ENCODE measurements around the gene RSPO4. TPM values are rescaled to one million over a fixed set of nuclear protein-coding genes. Genes with fewer than 3 reads are reported as not detected.

Gene RSPO4
- total RNA-seq, 3 donors from 2014 or later = 0.10 to 0.22 TPM; not detected in 1

DNA sequence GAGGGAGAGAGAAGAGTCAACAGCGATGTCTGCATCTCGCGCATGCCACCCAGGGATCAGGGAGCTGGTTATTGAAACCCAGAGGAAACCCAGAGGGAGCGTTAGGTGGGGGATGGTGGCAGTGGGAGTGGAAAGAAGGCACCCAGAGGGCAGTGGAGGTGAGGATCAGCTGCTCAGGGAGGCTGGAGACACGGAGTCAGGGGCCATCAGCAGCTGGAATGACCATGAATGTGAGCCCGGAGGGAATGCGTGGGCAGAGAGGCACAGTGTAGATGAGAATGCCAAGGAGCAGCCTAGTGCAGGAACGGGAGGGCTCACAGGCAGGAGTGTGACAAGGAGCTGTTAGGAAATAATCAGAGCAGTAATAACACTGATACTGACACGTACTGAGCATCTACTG is 36.2 kb downstream of the RSPO4 start:
- Histone ChIP-seq H3K4me1 (ENCODE audit: low read depth) (no peaks in the 10 kb centered on the region), H3K9me3 (no peaks in the 10 kb centered on the region), H3K4me3 (no peak overlapping the region), H3K36me3 (ENCODE audit: low read depth) (no peaks in the 10 kb centered on the region)
- intact Hi-C loops (cut with DNase I, micrococcal nuclease) = no loop called here
- no peak for ATAC-seq
- DNase-seq = no peak
- TF ChIP-seq, protein P1, sequence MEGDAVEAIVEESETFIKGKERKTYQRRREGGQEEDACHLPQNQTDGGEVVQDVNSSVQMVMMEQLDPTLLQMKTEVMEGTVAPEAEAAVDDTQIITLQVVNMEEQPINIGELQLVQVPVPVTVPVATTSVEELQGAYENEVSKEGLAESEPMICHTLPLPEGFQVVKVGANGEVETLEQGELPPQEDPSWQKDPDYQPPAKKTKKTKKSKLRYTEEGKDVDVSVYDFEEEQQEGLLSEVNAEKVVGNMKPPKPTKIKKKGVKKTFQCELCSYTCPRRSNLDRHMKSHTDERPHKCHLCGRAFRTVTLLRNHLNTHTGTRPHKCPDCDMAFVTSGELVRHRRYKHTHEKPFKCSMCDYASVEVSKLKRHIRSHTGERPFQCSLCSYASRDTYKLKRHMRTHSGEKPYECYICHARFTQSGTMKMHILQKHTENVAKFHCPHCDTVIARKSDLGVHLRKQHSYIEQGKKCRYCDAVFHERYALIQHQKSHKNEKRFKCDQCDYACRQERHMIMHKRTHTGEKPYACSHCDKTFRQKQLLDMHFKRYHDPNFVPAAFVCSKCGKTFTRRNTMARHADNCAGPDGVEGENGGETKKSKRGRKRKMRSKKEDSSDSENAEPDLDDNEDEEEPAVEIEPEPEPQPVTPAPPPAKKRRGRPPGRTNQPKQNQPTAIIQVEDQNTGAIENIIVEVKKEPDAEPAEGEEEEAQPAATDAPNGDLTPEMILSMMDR (IDR thresholded peaks at IDR 0.05) = no peak

DNA sequence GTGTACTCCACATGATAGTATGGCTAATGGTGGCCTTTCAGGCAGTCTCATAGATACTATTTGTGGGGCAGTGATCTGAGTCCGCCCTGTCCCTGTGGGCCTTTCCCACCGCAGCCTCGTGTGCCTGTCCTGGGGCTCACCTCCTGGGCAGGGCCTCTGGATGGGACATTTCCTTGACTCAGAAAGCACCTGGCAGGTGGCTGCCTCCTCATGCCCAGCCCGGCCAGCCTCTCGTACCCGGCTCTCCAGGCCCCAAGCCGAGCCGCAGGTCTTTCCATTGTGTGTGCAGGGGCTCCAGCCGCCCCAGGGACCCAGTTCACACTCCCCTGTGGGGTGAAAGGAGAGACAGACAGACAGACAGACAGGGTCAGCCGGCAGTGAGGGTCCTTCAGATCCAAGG is 38.3 kb downstream of the RSPO4 start:
- DNase-seq (no peak), ATAC-seq (no peak)
- intact Hi-C loops (cut with DNase I, micrococcal nuclease) = no loop called here
- H3K36me3 ChIP-seq (ENCODE audit: low read depth) = no peaks in the 10 kb centered on the region
- TF ChIP-seq, protein P1 (IDR thresholded peaks at IDR 0.05) = no peak
- H3K9me3 ChIP-seq = no peaks in the 10 kb centered on the region
- no peak overlapping the region for H3K4me3 ChIP-seq
- H3K4me1 ChIP-seq (ENCODE audit: low read depth) = no peaks in the 10 kb centered on the region

DNA sequence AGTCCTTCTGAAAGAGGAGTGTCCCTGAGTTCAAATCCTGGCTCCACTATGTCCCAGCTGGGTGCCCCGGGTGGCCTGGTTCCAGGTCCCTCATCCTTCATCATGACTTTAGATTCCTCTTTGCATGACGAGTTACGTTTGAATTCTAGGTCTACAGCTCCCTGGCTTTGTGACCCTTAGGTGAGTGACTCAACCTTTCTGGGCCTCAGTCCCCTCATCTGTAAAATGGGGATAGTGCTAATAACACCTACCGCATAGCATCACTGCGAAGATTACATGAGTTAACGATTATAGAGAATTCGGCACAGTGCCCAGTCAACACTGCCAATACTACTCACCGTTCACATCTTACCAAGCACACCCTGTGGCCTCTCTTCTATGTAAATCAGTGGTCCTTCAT is 39.4 kb downstream of the RSPO4 start:
- intact Hi-C loops (cut with DNase I, micrococcal nuclease) = no loop called here
- Histone ChIP-seq H3K4me3 (no peak overlapping the region), H3K4me1 (ENCODE audit: low read depth) (no peaks in the 10 kb centered on the region), H3K9me3 (no peaks in the 10 kb centered on the region), H3K36me3 (ENCODE audit: low read depth) (no peaks in the 10 kb centered on the region)
- no peak for DNase-seq
- TF ChIP-seq, protein P1 (IDR thresholded peaks at IDR 0.05) = no peak
- no peak for ATAC-seq

DNA sequence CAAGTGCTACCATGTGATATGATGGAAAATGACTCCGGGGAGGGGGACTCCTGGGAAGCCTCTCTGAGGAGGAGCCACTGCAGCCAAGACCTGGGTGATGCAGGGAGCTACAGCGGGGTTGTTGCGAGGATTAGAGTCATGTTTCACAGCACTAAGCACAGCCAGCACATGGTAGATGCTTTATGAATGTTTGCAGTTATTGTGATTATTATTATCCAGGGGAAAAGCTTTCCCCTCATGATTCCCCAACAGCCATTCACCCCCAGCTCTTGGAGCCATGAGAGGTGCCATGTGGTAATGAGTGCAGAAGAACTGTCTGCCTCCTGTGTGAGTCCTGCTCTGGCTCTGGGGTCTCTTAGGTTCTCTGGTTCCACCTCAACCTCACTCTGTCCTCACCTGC is 39.9 kb downstream of the RSPO4 start:
- intact Hi-C loops (cut with DNase I, micrococcal nuclease) = no loop called here
- ATAC-seq = no peak
- TF ChIP-seq, protein P1 (IDR thresholded peaks at IDR 0.05) = no peak

DNA sequence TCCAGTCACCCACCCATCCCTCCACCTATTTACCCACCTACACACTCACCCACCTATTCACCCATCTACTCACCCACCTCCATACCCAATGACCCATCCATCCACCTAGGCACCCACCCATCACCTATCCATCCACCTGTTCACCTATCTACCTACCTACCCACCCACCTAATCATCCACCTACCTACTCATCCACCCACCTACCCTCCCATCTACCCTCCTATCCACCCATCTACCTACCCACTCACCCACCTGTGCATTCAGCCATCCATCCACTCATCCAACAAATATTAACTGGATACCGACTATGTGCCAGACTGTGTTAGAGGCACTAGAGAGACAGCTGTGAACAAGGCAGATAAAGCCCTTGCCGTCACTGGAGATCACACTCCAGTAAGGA is 40.3 kb downstream of the RSPO4 start:
- no peak for ATAC-seq
- no peak overlapping the region for H3K4me3 ChIP-seq
- no peak for DNase-seq
- no peaks in the 10 kb centered on the region for H3K9me3 ChIP-seq
- no peaks in the 10 kb centered on the region for H3K4me1 ChIP-seq (ENCODE audit: low read depth)
- TF ChIP-seq, protein P1 (IDR thresholded peaks at IDR 0.05) = no peak
- intact Hi-C loops (cut with DNase I, micrococcal nuclease) = no loop called here
- H3K36me3 ChIP-seq (ENCODE audit: low read depth) = no peaks in the 10 kb centered on the region

More for the DNA sequence above, 39.9 kb downstream of the RSPO4 start:
- H3K36me3 ChIP-seq (ENCODE audit: low read depth) = no peaks in the 10 kb centered on the region
- H3K4me3 ChIP-seq = no peak overlapping the region
- H3K4me1 ChIP-seq (ENCODE audit: low read depth) = no peaks in the 10 kb centered on the region
- no peaks in the 10 kb centered on the region for H3K9me3 ChIP-seq
- no peak for DNase-seq

DNA sequence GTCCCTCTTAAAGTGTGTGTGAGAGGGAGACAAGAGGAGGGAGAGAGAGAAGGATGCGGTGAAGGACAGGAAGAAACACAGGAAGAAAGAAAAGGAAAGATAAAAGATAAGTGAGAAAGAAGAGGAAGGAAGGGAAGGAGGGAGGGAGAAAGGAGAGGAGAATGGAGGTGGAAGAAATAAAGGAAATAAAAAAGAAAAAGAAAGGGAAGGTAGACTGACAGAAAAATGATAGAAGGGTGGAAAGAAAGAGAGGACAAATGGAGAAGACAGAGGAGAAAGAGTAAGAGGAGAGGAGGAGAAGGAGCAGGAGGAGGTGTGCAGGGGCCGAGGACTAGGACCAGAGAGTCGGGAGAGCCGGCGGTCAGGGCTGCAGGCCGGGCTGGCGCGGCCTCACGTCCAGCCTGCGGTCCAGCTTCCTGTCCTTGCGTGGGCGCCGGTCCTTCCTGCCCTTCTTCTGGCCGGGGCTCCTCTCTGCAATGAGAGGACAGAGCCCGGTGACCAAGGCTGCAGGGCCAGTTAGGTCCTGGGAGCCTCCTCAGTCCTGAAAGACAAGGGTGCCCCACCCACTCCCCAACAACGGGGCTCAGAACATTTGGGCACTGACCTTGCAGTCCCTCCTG is 42.0 kb downstream of the RSPO4 start:
- ATAC-seq (no peak), DNase-seq (no peak)
- no peak overlapping the region for H3K4me3 ChIP-seq
- no peaks in the 10 kb centered on the region for H3K9me3 ChIP-seq
- intact Hi-C loops (cut with DNase I, micrococcal nuclease) = loop anchor here (5.0 kb wide), 1 partner anchor 143 kb away; no protein-coding TSS in a partner anchor
- H3K4me1 ChIP-seq (ENCODE audit: low read depth) = no peaks in the 10 kb centered on the region
- TF ChIP-seq, protein P1 (IDR thresholded peaks at IDR 0.05) = no peak
- H3K36me3 ChIP-seq (ENCODE audit: low read depth) = no peaks in the 10 kb centered on the region
